Endothelial cell of umbilical vein (primary cell): ENCODE data around the gene MSX2. TPM values are rescaled to one million over a fixed set of nuclear protein-coding genes. Genes with fewer than 3 reads are reported as not detected.

Experiments used
- BruUV-seq: library from RNA; stranded (reverse); fragments of 400-500 nt; replicated peaks from 2 replicates; lab custom pipeline; 2021; lab: Mats Ljungman, UMichigan
- CTCF ChIA-PET: fragments of 300-600, 350-600 bp; sonication (Branson Sonifier 250); formaldehyde crosslinking; loops from one replicate; lab custom pipeline; 2021; ENCODE audit warnings: antibody characterized with exemption, inconsistent platforms; lab: Charles Lee
- POLR2A ChIA-PET: fragments of 300-600, 350-600 bp; sonication (Branson Sonifier 250); formaldehyde crosslinking; loops from one replicate; lab custom pipeline; 2021; ENCODE audit warnings: antibody characterized with exemption, inconsistent platforms; lab: Charles Lee
- DNase-seq: peaks from one replicate; pipeline ENCODE4 v3.0.0-alpha.2; 2011; ENCODE audit warnings: low read depth, low spot score
- FAIRE-seq: peaks from 2 replicates; lab custom pipeline; 2011; peaks lifted over from hg19 to GRCh38; lab: Jason Lieb, UNC
- H2AFZ ChIP-seq: 2 replicates; pipeline ENCODE4 v1.6.0; 2012; ENCODE audit warnings: low read depth, low read length, control low read depth, inconsistent platforms
- H3K27ac ChIP-seq: 2 replicates; pipeline ENCODE4 v1.5.1; 2011; ENCODE audit warnings: low read depth, mild to moderate bottlenecking, control low read depth, low read length, moderate library complexity; ENCODE audit not compliant: insufficient read depth
- H3K27me3 ChIP-seq, 2 experiments: 2 replicates each; pipeline versions ENCODE4 v1.6.0 to v1.6.1; 2011; ENCODE audit warnings: low read length in 2 of 2, mixed read lengths in 1 of 2; ENCODE audit not compliant: control insufficient read depth in 2 of 2, insufficient read depth in 2 of 2
- H3K36me3 ChIP-seq, 2 experiments: 2 replicates in 1 of 2; 3 replicates in 1 of 2; pipeline ENCODE4 v1.5.1; 2011; ENCODE audit warnings: low read length in 2 of 2, mild to moderate bottlenecking in 1 of 2, moderate library complexity in 1 of 2; ENCODE audit not compliant: control insufficient read depth in 2 of 2, insufficient read depth in 2 of 2; ENCODE audit errors: extremely low read depth in 1 of 2
- H3K4me1 ChIP-seq: 3 replicates; pipeline ENCODE4 v1.5.1; 2011; ENCODE audit warnings: mild to moderate bottlenecking, low read length; ENCODE audit not compliant: control insufficient read depth, insufficient read depth; ENCODE audit errors: extremely low read depth
- H3K4me2 ChIP-seq: 2 replicates; pipeline ENCODE4 v1.6.1; 2011; ENCODE audit warnings: low read length, control low read depth, mixed read lengths; ENCODE audit not compliant: insufficient read depth
- H3K4me3 ChIP-seq, 3 experiments: fragments of 200-600 bp in 1 of 3; sonication (generic), shearing (Covaris generic) in 1 of 3; replicated peaks in 1 of 3; 2 replicates each; pipeline ENCODE4 v1.5.1; 2011 to 2016; ENCODE audit warnings: control low read depth in 3 of 3, low read length in 3 of 3, mild to moderate bottlenecking in 2 of 3, inconsistent platforms in 1 of 3, low read depth in 1 of 3, moderate library complexity in 1 of 3; ENCODE audit not compliant: insufficient read depth in 1 of 3
- H3K79me2 ChIP-seq: 2 replicates; pipeline ENCODE4 v1.6.0; 2012; ENCODE audit warnings: low read length, inconsistent platforms; ENCODE audit not compliant: control insufficient read depth, insufficient read depth
- H3K9ac ChIP-seq: replicated peaks from 2 replicates; pipeline ENCODE3; 2011; ENCODE audit warnings: low read length, control low read depth; ENCODE audit not compliant: insufficient read depth; ENCODE audit errors: extremely low read depth
- H3K9me1 ChIP-seq: replicated peaks from 3 replicates; pipeline ENCODE4 v1.6.0; 2011; ENCODE audit warnings: mild to moderate bottlenecking, low read length; ENCODE audit not compliant: control insufficient read depth, insufficient read depth; ENCODE audit errors: extremely low read depth
- H3K9me3 ChIP-seq: replicated peaks from 2 replicates; pipeline ENCODE4 v1.5.1; 2012; ENCODE audit warnings: low read length, inconsistent platforms; ENCODE audit not compliant: control insufficient read depth, insufficient read depth
- H4K20me1 ChIP-seq: replicated peaks from 2 replicates; pipeline ENCODE3; 2011; ENCODE audit warnings: mild to moderate bottlenecking, low read length; ENCODE audit not compliant: control insufficient read depth, insufficient read depth; ENCODE audit errors: extremely low read depth
- CTCF ChIP-seq, 2 donors: IDR thresholded peaks; 1 replicate in 1 of 2; 2 replicates in 1 of 2; pipeline ENCODE4 v1.5.1; 2011; ENCODE audit warnings: low read length in 2 of 2, mild to moderate bottlenecking in 2 of 2, moderate library complexity in 2 of 2, control low read depth in 1 of 2, inconsistent platforms in 1 of 2, low read depth in 1 of 2; ENCODE audit not compliant: insufficient read depth in 1 of 2; ENCODE audit errors: extremely low read depth in 1 of 2
- EZH2 ChIP-seq: IDR thresholded peaks from 2 replicates; pipeline ENCODE4 v1.6.1; 2012; ENCODE audit warnings: borderline replicate concordance, low read depth, mild to moderate bottlenecking, moderate library complexity, low read length, inconsistent platforms; ENCODE audit not compliant: severe bottlenecking
- FOS ChIP-seq: IDR thresholded peaks from 2 replicates; pipeline ENCODE4 v1.6.1; 2011; ENCODE audit warnings: mild to moderate bottlenecking, low read length, moderate library complexity, borderline replicate concordance; ENCODE audit not compliant: insufficient read depth
- GATA2 ChIP-seq: IDR thresholded peaks from 2 replicates; pipeline ENCODE4 v1.7.0; 2011; ENCODE audit warnings: low read depth, mild to moderate bottlenecking, moderate library complexity, mixed read lengths, low read length; ENCODE audit not compliant: insufficient read length, insufficient read depth
- JUN ChIP-seq: IDR thresholded peaks from 2 replicates; pipeline ENCODE4 v1.6.1; 2011; ENCODE audit warnings: borderline replicate concordance, low read depth; ENCODE audit not compliant: insufficient read length, insufficient read depth
- MAX ChIP-seq: IDR thresholded peaks from 2 replicates; pipeline ENCODE4 v1.6.1; 2011; ENCODE audit not compliant: insufficient read depth, insufficient read length
- MYC ChIP-seq: IDR thresholded peaks from one replicate; pipeline ENCODE4 v1.6.1; 2011; ENCODE audit warnings: mild to moderate bottlenecking, low read depth, low read length
- POLR2A ChIP-seq: IDR thresholded peaks from 2 replicates; pipeline ENCODE4 v1.6.1; 2012; ENCODE audit warnings: low read depth, mild to moderate bottlenecking, control low read depth, low read length
- POLR2AphosphoS5 ChIP-seq: IDR thresholded peaks from 2 replicates; pipeline ENCODE4 v1.6.1; 2012; ENCODE audit warnings: low read depth, mild to moderate bottlenecking, control low read depth, low read length, moderate library complexity; ENCODE audit not compliant: insufficient read depth
- dilution Hi-C: fragments of 300-500 bp; cut with MboI; formaldehyde crosslinking; loops from one replicate; pipeline ENCODE4 v1.15.0; 2019; ENCODE audit warnings: low sequenced_read_pairs; ENCODE audit not compliant: extremely low pct_ligation_motif_present
- intact Hi-C: fragments of 100-400 bp; cut with micrococcal nuclease; formaldehyde crosslinking; loops from one replicate; pipeline ENCODE4 v1.10.0; 2022
- polyA plus RNA-seq, 4 experiments: library from polyadenylated mRNA; depleted of rRNA in 3 of 4; stranded (reverse) in 3 of 4; unstranded in 1 of 4; fragments of >200 nt; gene quantifications; 2 replicates each; pipeline versions ENCODE4 v1.2.1 to v1.2.3, GENCODE V29; 2011 to 2012; ENCODE audit warnings: missing spikeins in 1 of 4
- total RNA-seq: library from RNA; stranded (reverse); gene quantifications from 2 replicates; pipeline ENCODE4 v1.2.3, GENCODE V29; 2021

The MSX2 gene
- total and polyA plus RNA-seq, 2 donors (not counting 3 experiments of a cell fraction or from before 2014, with no cell fraction given): not detected

- ChIA-PET CTCF (no interaction called here), POLR2A (no interaction called here)
- TF ChIP-seq JUN (no peak), POLR2A (no peak), FOS (no peak), EZH2 (no peak), CTCF (IDR thresholded peaks at IDR 0.05; ENCODE audit: extremely low read depth in 1 of 2, insufficient read depth in 1 of 2, low read depth in 1 of 2, low read length in 2 of 2) (no peak), POLR2AphosphoS5 (no peak), MAX (no peak), GATA2 (no peak), MYC (no peak)
- FAIRE-seq: no peak
- no peaks in the 10 kb centered on the region for H3K27me3 ChIP-seq
- H3K4me1 ChIP-seq: no peaks in the 10 kb centered on the region
- H3K36me3 ChIP-seq: no peaks in the 10 kb centered on the region
- H4K20me1 ChIP-seq: no peaks in the 10 kb centered on the region
- DNase-seq: no peak
- H3K4me3 ChIP-seq: no peak overlapping the region
- H3K79me2 ChIP-seq: no peaks in the 10 kb centered on the region
- H3K9ac ChIP-seq: no peak overlapping the region
- no peaks in the 10 kb centered on the region for H3K9me1 ChIP-seq
- H2AFZ ChIP-seq: no peak overlapping the region
- no TSS peak for BruUV-seq
- dilution Hi-C loops: no loop called here
- no peaks in the 10 kb centered on the region for H3K9me3 ChIP-seq
- no peak overlapping the region for H3K4me2 ChIP-seq
- no peak overlapping the region for H3K27ac ChIP-seq
- intact Hi-C loops: no loop called here
These were observed 32.0 kb upstream of the MSX2 start for GRCh38 chr5:174692381-174692780.
